NCI-H2107 treated with DMSO at 0.1 percent for 48 hours (cell line): ENCODE data around the gene ZBTB20.
"Not testable (repeated sequence)": the region's sequence is repeated elsewhere in the genome, so short reads cannot be mapped to it uniquely, and the experiment has no call there.

Experiments
- DNase-seq: peaks from one replicate; lab custom pipeline; 2025; ENCODE audit not compliant: unreplicated experiment; lab: John Stamatoyannopoulos, UW

The ZBTB20 gene

GRCh38 chr3:115146418-115147328 is at the start of gene ZBTB20:
TSS of gene ZBTB20 (minus strand) at chr3:115147288.
- peak; percentile 28 for DNase-seq

- no peak for DNase-seq
Observed at GRCh38 chr3:115194476-115194875, 47.4 kb upstream of the ZBTB20 start.

- no peak for DNase-seq
Observed at GRCh38 chr3:115190747-115191146, 43.7 kb upstream of the ZBTB20 start.

GRCh38 chr3:115187149-115187757 is 40.2 kb upstream of the ZBTB20 start:
- DNase-seq, result no peak

GRCh38 chr3:115186351-115187148 is 39.5 kb upstream of the ZBTB20 start:
- DNase-seq, result no peak

- DNase-seq, result not testable (repeated sequence)
Observed at GRCh38 chr3:115184859-115185572, 37.9 kb upstream of the ZBTB20 start.

GRCh38 chr3:115178930-115179329 is 31.8 kb upstream of the ZBTB20 start:
- not testable (repeated sequence) for DNase-seq

- DNase-seq, result no peak
Observed at GRCh38 chr3:115169808-115170207, 22.7 kb upstream of the ZBTB20 start.

- DNase-seq, result no peak
Observed at GRCh38 chr3:115165701-115166100, 18.6 kb upstream of the ZBTB20 start.

GRCh38 chr3:115165266-115165665 is 18.2 kb upstream of the ZBTB20 start:
- no peak for DNase-seq

- no peak for DNase-seq
Observed at GRCh38 chr3:115164374-115165221, 17.5 kb upstream of the ZBTB20 start.

- DNase-seq, result no peak
Observed at GRCh38 chr3:115162759-115163158, 15.7 kb upstream of the ZBTB20 start.

- DNase-seq, result no peak
Observed at GRCh38 chr3:115161866-115162265, 14.8 kb upstream of the ZBTB20 start.

- no peak for DNase-seq
Observed at GRCh38 chr3:115161168-115161834, 14.2 kb upstream of the ZBTB20 start.

- DNase-seq, result no peak
Observed at GRCh38 chr3:115160295-115160694, 13.2 kb upstream of the ZBTB20 start.

GRCh38 chr3:115156046-115156654 is 9.1 kb upstream of the ZBTB20 start:
- DNase-seq, result no peak

GRCh38 chr3:115154611-115155010 is 7.5 kb upstream of the ZBTB20 start:
- DNase-seq, result no peak

GRCh38 chr3:115151921-115152320 is 4.8 kb upstream of the ZBTB20 start:
- DNase-seq, result no peak
